GM23338 (cell line): ENCODE results near the gene SLC34A3. TPM values are rescaled to one million over a fixed set of nuclear protein-coding genes. Genes with fewer than 3 reads are reported as not detected.

ENCODE experiments used
- ATAC-seq: fragments of 200-7000 bp; cut with Tn5 transposase; 3 replicates; pipeline ENCODE4 v1.9.1; 2020
- DNase-seq: peaks from one replicate; pipeline ENCODE4 v3.0.0-alpha.2; 2015; ENCODE audit warnings: low spot score
- H2AFZ ChIP-seq: fragments of 200-600 bp; sonication (generic); 2 replicates; pipeline ENCODE4 v1.8.0; 2016; ENCODE audit warnings: antibody characterized with exemption, mild to moderate bottlenecking, moderate library complexity
- H3F3A ChIP-seq: fragments of 200-600 bp; sonication (generic); replicated peaks from 2 replicates; pipeline ENCODE4 v1.8.0; 2017; ENCODE audit warnings: antibody characterized with exemption, mixed run types, low read depth
- H3K27ac ChIP-seq: fragments of 200-600 bp; sonication (generic); 2 replicates; pipeline ENCODE4 v1.6.1; 2016; ENCODE audit warnings: low read depth
- H3K27me3 ChIP-seq: fragments of 200-600 bp; sonication (generic); 2 replicates; pipeline ENCODE4 v1.8.0; 2016; ENCODE audit warnings: mild to moderate bottlenecking, mixed run types, moderate library complexity; ENCODE audit not compliant: insufficient read depth
- H3K36me3 ChIP-seq: fragments of 200-600 bp; sonication (generic); 2 replicates; pipeline ENCODE4 v1.8.0; 2016; ENCODE audit warnings: mild to moderate bottlenecking; ENCODE audit not compliant: insufficient read depth
- H3K4me1 ChIP-seq: fragments of 200-600 bp; sonication (generic); 2 replicates; pipeline ENCODE4 v1.8.0; 2016; ENCODE audit warnings: mild to moderate bottlenecking, moderate library complexity; ENCODE audit not compliant: insufficient read depth
- H3K4me2 ChIP-seq: fragments of 200-600 bp; sonication (generic); 2 replicates; pipeline ENCODE4 v1.7.1; 2017; ENCODE audit warnings: mixed run types
- H3K4me3 ChIP-seq: fragments of 200-600 bp; sonication (generic); 2 replicates; pipeline ENCODE4 v1.6.1; 2016; ENCODE audit warnings: mixed run types
- H3K79me2 ChIP-seq: fragments of 200-600 bp; sonication (generic); replicated peaks from 2 replicates; pipeline ENCODE4 v1.8.0; 2017; ENCODE audit warnings: mild to moderate bottlenecking; ENCODE audit not compliant: insufficient read depth
- H3K9me2 ChIP-seq: fragments of 200-600 bp; sonication (generic); 2 replicates; pipeline ENCODE4 v1.8.0; 2017; ENCODE audit not compliant: insufficient read depth
- H4K20me1 ChIP-seq: fragments of 200-600 bp; sonication (generic); replicated peaks from 2 replicates; pipeline ENCODE4 v1.8.0; 2017; ENCODE audit warnings: mild to moderate bottlenecking; ENCODE audit not compliant: insufficient read depth
- H3K27ac Mint-ChIP-seq: 2 replicates; pipeline ENCODE4 v1.8.0; 2020; ENCODE audit warnings: inconsistent platforms, mild to moderate bottlenecking, moderate library complexity, mixed read lengths
- H3K27me3 Mint-ChIP-seq: 3 replicates; pipeline ENCODE4 v1.8.0; 2022; ENCODE audit warnings: low read depth, mild to moderate bottlenecking, moderate library complexity, mixed read lengths, inconsistent platforms; ENCODE audit not compliant: insufficient read depth, poor library complexity
- H3K36me3 Mint-ChIP-seq: 3 replicates; pipeline ENCODE4 v1.8.0; 2021; ENCODE audit warnings: low read depth, mild to moderate bottlenecking, inconsistent platforms, moderate library complexity, mixed read lengths
- H3K4me1 Mint-ChIP-seq: 3 replicates; pipeline ENCODE4 v1.8.0; 2020; ENCODE audit warnings: mild to moderate bottlenecking, inconsistent platforms, mixed read lengths
- H3K4me3 Mint-ChIP-seq: 3 replicates; pipeline ENCODE4 v1.8.0; 2021; ENCODE audit warnings: moderate library complexity, mild to moderate bottlenecking, inconsistent platforms, mixed read lengths
- H3K9me3 Mint-ChIP-seq: 3 replicates; pipeline ENCODE4 v1.8.0; 2020; ENCODE audit warnings: moderate library complexity, mild to moderate bottlenecking, inconsistent platforms, mixed read lengths
- JUNB ChIP-seq: IDR thresholded peaks from one replicate; pipeline ENCODE4 v1.6.1; 2016; ENCODE audit warnings: antibody characterized with exemption; ENCODE audit not compliant: unreplicated experiment
- POLR2AphosphoS5 ChIP-seq: IDR thresholded peaks from 2 replicates; pipeline ENCODE4 v1.6.1; 2016; ENCODE audit warnings: antibody characterized with exemption, low read depth
- ZNF114 ChIP-seq: fragments of 250-450 bp; sonication (Bioruptor Pico); IDR thresholded peaks from 2 replicates; pipeline ENCODE4 v1.5.0; 2020; ENCODE audit warnings: mild to moderate bottlenecking, moderate library complexity
- ZNF462 ChIP-seq: fragments of 250-450 bp; sonication (Bioruptor Pico); IDR thresholded peaks from 2 replicates; pipeline ENCODE4 v1.5.0; 2020; ENCODE audit warnings: mild to moderate bottlenecking, moderate library complexity
- polyA plus RNA-seq: library from polyadenylated mRNA; unstranded; fragments of >200 nt; fragmentation: Nextera tagmentation; extraction: Ambion mirVana; gene quantifications from 2 replicates; pipeline ENCODE4 v1.2.1, GENCODE V29; 2016
- total RNA-seq: library from RNA; depleted of rRNA; stranded (reverse); fragments of >200 nt; shearing (Covaris generic); gene quantifications from 2 replicates; pipeline ENCODE4 v1.2.3, GENCODE V29; 2014
- TF ChIP-seq, protein P1 (sequence below), 2 experiments: fragments of 200-600 bp in 1 of 2; sonication (generic) in 1 of 2; conservative IDR thresholded peaks; 2 replicates each; pipeline versions ENCODE4 v1.5.1 to v1.6.1; 2016 to 2017; ENCODE audit warnings: antibody characterized with exemption in 2 of 2, low read depth in 2 of 2, mild to moderate bottlenecking in 2 of 2, moderate library complexity in 1 of 2

Gene SLC34A3
- total and polyA plus RNA-seq, 2 experiments from 2014 or later: not detected

DNA sequence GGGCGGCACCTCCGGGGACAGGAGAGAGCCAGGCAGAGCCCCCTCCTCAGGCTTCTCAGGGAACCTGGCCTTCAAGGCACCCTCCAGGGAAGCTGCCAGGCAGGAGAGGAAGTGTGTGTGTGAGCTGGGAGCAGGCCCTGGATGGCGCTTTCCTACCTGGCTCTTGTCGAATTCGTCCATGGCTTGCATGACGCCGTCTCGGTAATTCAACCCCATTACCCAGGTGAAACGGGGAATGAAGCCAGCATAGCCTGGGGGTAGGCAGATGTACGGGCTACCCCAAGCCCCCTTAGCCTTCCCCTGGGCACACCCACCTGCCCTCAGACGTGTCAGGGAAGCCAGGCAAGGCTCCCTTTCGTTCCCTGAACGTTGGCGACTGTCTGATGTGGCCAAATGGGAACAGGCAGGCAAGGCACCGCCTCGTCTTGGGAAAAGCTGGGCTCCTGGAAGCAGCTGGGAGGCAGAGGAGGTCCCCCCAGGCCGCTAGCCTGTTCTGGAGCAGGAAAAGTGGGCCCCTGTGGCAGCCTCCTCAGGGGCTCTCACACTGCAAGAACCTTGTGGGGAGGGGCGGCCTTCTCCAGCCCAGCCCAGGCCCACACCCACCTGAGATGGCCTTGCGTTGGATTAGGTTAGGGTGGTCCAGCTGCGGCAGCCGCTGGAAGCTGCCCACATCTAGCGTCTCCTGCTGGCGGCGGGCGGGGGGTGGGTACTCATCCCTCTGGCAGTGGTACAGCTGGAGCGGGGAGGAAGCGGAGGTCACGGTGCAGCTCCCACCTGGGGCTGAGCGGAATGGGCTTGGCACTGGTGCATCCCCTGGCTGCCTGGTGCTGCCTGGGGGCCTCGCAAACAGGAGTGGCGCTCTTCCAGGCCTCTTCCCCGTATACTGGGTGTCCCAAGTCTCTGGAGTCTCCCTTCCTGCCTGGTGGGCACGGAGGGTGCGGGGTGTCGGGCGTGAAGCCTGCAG, 14.1 kb downstream of the SLC34A3 start:
- peaks cover 16% of the 10 kb centered on the region; the same call in 1 of the 2 replicates for H3K4me1 ChIP-seq
- 0 out of 2 replicates have a peak, but pooled peaks cover 29% of the 10 kb centered on the region for H3F3A ChIP-seq
- Mint-ChIP-seq H3K27me3 (peaks cover 24% of the 10 kb centered on the region), H3K4me3 (peak overlapping the region; percentile 86; the same call in 1 of the 3 replicates), H3K36me3 (peaks cover 28% of the 10 kb centered on the region), H3K4me1 (peaks cover 26% of the 10 kb centered on the region), H3K9me3 (no peaks in the 10 kb centered on the region), H3K27ac (peak overlapping the region; percentile 59)
- 0 out of 2 replicates have a peak overlapping the region, but pooled peaks have one; percentile 26 for H3K27ac ChIP-seq
- ATAC-seq (peak; percentile 6), DNase-seq (no peak)
- H2AFZ ChIP-seq: no peak overlapping the region
- H3K27me3 ChIP-seq: no peaks in the 10 kb centered on the region
- TF ChIP-seq ZNF114 (CRISPR knock-in tag): no peak
- TF ChIP-seq, protein P1, sequence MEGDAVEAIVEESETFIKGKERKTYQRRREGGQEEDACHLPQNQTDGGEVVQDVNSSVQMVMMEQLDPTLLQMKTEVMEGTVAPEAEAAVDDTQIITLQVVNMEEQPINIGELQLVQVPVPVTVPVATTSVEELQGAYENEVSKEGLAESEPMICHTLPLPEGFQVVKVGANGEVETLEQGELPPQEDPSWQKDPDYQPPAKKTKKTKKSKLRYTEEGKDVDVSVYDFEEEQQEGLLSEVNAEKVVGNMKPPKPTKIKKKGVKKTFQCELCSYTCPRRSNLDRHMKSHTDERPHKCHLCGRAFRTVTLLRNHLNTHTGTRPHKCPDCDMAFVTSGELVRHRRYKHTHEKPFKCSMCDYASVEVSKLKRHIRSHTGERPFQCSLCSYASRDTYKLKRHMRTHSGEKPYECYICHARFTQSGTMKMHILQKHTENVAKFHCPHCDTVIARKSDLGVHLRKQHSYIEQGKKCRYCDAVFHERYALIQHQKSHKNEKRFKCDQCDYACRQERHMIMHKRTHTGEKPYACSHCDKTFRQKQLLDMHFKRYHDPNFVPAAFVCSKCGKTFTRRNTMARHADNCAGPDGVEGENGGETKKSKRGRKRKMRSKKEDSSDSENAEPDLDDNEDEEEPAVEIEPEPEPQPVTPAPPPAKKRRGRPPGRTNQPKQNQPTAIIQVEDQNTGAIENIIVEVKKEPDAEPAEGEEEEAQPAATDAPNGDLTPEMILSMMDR (conservative IDR thresholded peaks at IDR 0.05; ENCODE audit: low read depth in 2 of 2): peak in 1 of 2 experiments; percentile 18; a peak in 2 of 4 replicates
- H3K36me3 ChIP-seq: no peaks in the 10 kb centered on the region
- H3K4me3 ChIP-seq: no peak overlapping the region; the same call in 1 of the 2 replicates
- no peaks in the 10 kb centered on the region for H3K9me2 ChIP-seq
- H3K4me2 ChIP-seq: peak overlapping the region; percentile 32; the same call in 1 of the 2 replicates
- peaks cover 18% of the 10 kb centered on the region for H3K79me2 ChIP-seq
- peaks cover 16% of the 10 kb centered on the region for H4K20me1 ChIP-seq

- no peak overlapping the region for H3K4me3 ChIP-seq
- H3K27me3 ChIP-seq: no peaks in the 10 kb centered on the region
- no peak overlapping the region for H3K4me2 ChIP-seq
- peaks cover 15% of the 10 kb centered on the region; the same call in 1 of the 2 replicates for H3K4me1 ChIP-seq
- peaks cover 29% of the 10 kb centered on the region for H3K4me1 Mint-ChIP-seq
- DNase-seq (no peak), ATAC-seq (no peak)
- no peak overlapping the region for H2AFZ ChIP-seq
- H3K4me3 Mint-ChIP-seq: no peak overlapping the region; the same call in 2 of the 3 replicates
- H3K36me3 ChIP-seq: no peaks in the 10 kb centered on the region
- TF ChIP-seq ZNF462 (CRISPR knock-in tag) (no peak), JUNB (no peak), POLR2AphosphoS5 (no peak)
- TF ChIP-seq, protein P1 (conservative IDR thresholded peaks at IDR 0.05; ENCODE audit: low read depth in 2 of 2): no peak
- H3F3A ChIP-seq: 0 out of 2 replicates have a peak, but pooled peaks cover 26% of the 10 kb centered on the region
- peaks cover 28% of the 10 kb centered on the region for H3K36me3 Mint-ChIP-seq
- H4K20me1 ChIP-seq: peaks cover 16% of the 10 kb centered on the region
- H3K9me2 ChIP-seq: no peaks in the 10 kb centered on the region
- H3K9me3 Mint-ChIP-seq: no peaks in the 10 kb centered on the region
- H3K27ac Mint-ChIP-seq: no peak overlapping the region; the same call in 1 of the 2 replicates
- H3K27ac ChIP-seq: no peak overlapping the region
- H3K27me3 Mint-ChIP-seq: peaks cover 28% of the 10 kb centered on the region
- peaks cover 14% of the 10 kb centered on the region for H3K79me2 ChIP-seq
These were observed 15.0 kb downstream of the SLC34A3 start for GRCh38 chr9:137245450-137246421.
